ENCODE results near the gene CLCN2. TPM values are rescaled to one million over a fixed set of nuclear protein-coding genes. Genes with fewer than 3 reads are reported as not detected.
A peak's percentile ranks its signal among the peaks of the same experiment; 100 is the strongest.

CLCN2 gene
- total and polyA plus RNA-seq, 2 of the 8 experiments (the other 6 are each of a cell fraction or from before 2014, with no cell fraction given): 13.7 to 16.1 TPM

GRCh38 chr3:184371570-184372018 lies 10.2 kb upstream of the CLCN2 start (continued):
- TF ChIP-seq MAFK (IDR thresholded peaks at IDR 0.05; ENCODE audit: low read depth, low read length) (no peak; the same call in 1 of the 2 replicates), BACH1 (IDR thresholded peaks at IDR 0.05; ENCODE audit: low read length) (peak; percentile 57; the same call in 1 of the 2 replicates), CBX8 (IDR thresholded peaks at IDR 0.05; ENCODE audit: borderline replicate concordance, low read depth, low read length) (no peak), CEBPB (IDR thresholded peaks at IDR 0.05; ENCODE audit: low read depth, low read length) (no peak), CBX5 (IDR thresholded peaks at IDR 0.05; ENCODE audit: low read depth, low read length) (no peak), E2F6 (IDR thresholded peaks at IDR 0.05) (no peak), CTCF (IDR thresholded peaks at IDR 0.05; ENCODE audit: control extremely low read depth in 1 of 3, insufficient read depth in 1 of 3, low read depth in 1 of 3, low read length in 3 of 3) (peak; percentile 91 to 97 (median 96)), JUN (IDR thresholded peaks at IDR 0.05; ENCODE audit: low read depth, low read length) (no peak), SUZ12 (IDR thresholded peaks at IDR 0.05; ENCODE audit: low read length) (no peak), TAF7 (optimal IDR thresholded peaks at IDR 0.05; ENCODE audit: borderline replicate concordance, low read depth, low read length) (no peak), TAF1 (IDR thresholded peaks at IDR 0.05; ENCODE audit: low read depth, low read length) (no peak), JUND (IDR thresholded peaks at IDR 0.05; ENCODE audit: low read length) (peak; percentile 72; the same call in 1 of the 2 replicates), NRF1 (IDR thresholded peaks at IDR 0.05; ENCODE audit: low read depth, low read length) (no peak), MAX (IDR thresholded peaks at IDR 0.05) (peak; percentile 60), SP2 (IDR thresholded peaks at IDR 0.05; ENCODE audit: low read length) (no peak)
